LNCAP (cell line): Measurements from ENCODE around the gene FAM20B.

ENCODE experiments used
- CTCF ChIP-seq: fragments of 450-650 bp; IDR thresholded peaks from 2 replicates; pipeline ENCODE4 v1.5.1; 2017; ENCODE audit warnings: mild to moderate bottlenecking

The FAM20B gene

GRCh38 chr1:179025125-179025974 is at the start of gene FAM20B:
FAM20B (plus strand) TSS chr1:179025894; CDS start chr1:179043848, 17,954 bp downstream.
- TF ChIP-seq CTCF, result no peak

- no peak for TF ChIP-seq CTCF
Observed at GRCh38 chr1:178976541-178976940, 49.2 kb upstream of the FAM20B start.

GRCh38 chr1:178986204-178986603 is 39.5 kb upstream of the FAM20B start:
- no peak for TF ChIP-seq CTCF

GRCh38 chr1:178993559-178993958 is 32.1 kb upstream of the FAM20B start:
- TF ChIP-seq CTCF, result no peak

- no peak for TF ChIP-seq CTCF
Observed at GRCh38 chr1:178997428-178997827, 28.3 kb upstream of the FAM20B start.

- TF ChIP-seq CTCF, result no peak
Observed at GRCh38 chr1:178998295-178998694, 27.4 kb upstream of the FAM20B start.

GRCh38 chr1:178999061-178999460 is 26.6 kb upstream of the FAM20B start:
- no peak for TF ChIP-seq CTCF

- no peak for TF ChIP-seq CTCF
Observed at GRCh38 chr1:179001451-179001850, 24.2 kb upstream of the FAM20B start.
